ENCODE data around the gene DENR.
A peak's percentile ranks its signal among the peaks of the same experiment; 100 is the strongest.
"Not testable (repeated sequence)": the region's sequence is repeated elsewhere in the genome, so short reads cannot be mapped to it uniquely, and the experiment has no call there.

DENR gene

DNA sequence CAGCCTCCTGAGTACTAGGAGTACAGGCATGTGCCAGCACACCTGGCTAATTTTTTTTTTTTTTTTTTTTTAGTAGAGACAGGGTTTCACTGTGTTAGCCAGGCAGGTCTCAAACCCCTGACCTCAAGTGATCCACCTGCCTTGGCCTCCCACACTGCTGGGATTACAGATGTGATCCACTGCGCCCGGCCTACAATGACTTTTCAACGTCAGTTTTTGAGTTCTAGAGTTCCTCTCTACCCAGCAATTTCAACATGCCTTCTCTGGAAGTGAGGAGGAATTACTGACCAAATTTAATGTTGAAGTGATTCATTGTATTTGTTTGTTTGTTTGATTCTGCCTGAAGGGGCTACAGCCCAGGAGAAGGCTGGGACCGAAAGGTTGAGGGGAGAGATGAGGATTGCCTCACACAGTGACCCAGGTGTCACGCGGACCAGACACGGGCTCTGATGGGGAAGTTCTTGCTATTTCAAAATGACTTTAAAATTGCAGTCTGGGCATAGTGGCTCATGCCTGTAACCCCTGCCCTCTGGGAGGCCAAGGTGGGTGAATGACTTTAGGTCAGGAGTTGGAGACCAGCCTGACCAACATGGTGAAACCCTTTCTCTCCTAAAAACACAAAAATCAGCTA lies 8.6 kb upstream of the DENR start:
- no peak for DNase-seq

DNA sequence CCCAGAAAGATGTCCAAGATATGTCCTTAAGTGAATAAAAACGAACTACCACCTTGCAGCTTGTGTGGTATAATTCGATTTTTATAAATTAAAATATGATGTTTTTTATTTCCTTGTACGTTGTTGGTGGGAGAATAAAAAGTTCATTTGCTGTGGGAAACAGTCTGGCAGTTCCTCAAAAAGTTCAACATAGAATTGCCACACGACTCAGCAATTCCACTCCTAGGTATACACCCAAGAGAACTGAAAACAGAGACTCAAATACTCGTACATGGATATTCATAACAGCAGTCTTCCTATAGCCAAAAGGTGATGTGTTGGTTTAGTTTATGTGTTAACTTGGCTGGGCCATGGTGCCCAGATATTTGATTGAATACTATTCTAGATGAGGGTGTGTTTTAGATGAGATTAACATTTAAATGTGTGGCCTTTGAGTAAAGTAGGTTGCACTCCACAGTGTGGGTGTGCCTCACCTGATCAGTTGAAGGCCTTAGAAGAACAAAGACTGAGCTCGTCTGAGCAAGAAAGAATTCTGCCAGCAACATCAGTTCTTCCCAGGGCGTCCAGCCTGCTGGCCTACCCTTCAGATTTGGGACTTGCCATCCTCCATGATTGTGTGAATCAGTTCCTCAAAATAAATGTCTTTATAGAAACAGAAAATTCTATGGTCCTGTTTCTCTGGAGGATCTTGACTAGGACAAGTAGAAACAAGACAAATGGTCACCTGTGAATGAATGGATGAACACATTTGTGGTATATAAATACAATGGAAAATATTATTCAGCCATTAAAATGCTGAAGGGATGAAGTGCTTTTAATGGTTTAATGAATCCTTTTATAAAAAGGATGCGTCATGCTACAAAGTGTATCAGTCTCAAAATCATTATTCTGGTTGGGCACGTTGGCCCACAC lies 5.1 kb upstream of the DENR start:
- DNase-seq, result no peak

DNA sequence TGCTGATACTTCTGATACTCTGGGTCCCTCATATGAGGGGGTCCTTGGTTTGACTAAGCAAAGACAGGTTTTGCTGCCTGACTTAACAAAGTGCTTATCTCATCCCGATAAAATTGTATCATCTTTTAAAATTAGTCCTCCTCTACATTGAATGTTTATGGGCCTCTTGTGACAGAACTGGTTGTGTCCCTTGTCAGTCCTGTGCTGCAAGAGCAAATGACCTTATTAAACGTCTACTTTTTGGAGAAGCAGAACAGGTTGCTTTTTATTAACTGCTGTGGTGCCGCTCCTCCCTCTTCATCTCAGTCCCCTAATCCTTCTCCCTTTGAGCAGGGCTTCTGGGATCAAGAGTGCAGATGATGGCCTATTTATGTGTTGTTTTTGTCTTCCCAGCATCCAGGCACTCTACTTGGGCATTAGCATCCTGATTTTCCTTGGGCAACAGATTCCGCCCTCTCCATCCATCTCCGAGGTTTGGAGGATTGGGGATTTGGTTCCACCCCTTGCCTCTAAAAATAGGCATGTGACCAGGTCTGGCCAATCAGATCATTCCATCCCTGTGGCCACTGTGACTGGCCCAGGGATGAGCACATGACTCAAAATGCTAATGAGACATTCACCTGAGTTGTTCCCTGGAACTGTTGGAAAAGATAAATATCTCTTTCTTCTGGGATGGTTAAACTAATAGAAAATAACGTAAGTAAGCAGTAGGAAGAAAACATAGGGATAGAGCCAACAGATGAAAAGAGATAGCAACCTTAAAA lies 2.9 kb upstream of the DENR start:
- no peak for DNase-seq

DNA sequence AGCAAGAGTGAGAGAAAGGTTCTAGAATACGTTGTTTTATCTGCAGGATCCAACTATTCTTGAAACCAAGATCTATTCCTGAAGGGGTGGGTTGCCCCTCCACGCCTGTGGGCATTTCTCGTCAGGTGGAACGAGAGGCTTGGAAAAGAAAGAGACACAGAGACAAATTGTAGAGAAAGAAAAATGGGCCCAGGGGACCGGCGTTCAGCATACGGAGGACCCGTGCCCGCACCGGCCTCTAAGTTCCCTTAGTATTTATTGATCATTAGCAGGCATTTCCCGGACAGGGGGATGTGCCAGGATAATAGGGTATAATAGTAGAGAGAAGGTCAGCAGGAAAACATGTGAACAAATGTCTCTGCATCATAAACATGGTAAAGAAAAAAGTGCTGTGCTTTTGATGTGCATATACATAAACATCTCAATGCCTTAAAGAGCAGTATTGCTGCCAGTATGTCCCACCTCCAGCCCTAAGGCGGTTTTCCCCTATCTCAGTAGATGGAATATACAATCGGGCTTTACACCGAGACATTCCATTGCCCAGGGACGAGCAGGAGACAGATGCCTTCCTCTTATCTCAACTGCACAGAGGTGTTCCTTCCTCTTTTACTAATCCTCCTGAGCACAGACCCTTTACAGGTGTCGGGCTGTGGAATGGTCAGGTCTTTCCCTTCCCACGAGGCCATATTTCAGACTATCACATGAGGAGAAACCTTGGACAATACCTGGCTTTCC lies 1.7 kb upstream of the DENR start:
- not testable (repeated sequence) for DNase-seq

DNA sequence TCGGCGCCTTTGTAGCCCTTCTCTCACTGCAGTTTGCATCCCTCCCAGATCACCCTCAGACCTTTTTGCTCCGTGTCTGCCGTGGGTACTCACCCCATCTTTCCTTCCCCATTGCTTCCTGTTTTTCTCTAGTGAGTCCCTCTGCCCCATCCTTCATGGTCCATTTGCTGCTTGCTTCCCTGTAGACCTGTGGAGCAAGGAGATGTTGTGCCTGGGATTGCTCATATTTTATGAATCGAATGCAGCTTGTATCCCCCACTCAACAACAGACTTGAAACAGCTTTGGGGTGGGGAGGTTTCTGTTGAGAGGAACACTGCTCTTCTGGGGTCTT lies 661 bp downstream of the DENR start:
- DNase-seq, result no peak

DNA sequence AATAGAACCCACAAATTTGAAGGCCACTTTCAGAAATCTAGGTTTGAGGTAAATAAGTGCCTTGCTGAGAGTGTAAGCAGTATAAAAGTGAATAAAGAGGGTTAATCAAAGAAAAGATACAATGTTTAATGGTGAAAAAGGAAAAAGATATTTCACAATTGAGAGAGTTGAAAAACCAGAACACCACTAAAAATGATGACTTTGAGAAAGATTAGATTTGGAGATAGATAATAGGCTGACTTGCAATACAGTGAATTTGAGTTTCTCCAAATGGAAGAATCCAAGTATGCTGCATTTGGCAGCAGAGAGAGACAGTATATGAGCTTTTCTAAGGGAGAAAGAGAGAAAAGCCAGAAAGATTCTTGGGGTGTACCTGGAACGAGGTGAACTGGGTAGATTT lies 2.2 kb downstream of the DENR start:
- DNase-seq, result no peak

DNA sequence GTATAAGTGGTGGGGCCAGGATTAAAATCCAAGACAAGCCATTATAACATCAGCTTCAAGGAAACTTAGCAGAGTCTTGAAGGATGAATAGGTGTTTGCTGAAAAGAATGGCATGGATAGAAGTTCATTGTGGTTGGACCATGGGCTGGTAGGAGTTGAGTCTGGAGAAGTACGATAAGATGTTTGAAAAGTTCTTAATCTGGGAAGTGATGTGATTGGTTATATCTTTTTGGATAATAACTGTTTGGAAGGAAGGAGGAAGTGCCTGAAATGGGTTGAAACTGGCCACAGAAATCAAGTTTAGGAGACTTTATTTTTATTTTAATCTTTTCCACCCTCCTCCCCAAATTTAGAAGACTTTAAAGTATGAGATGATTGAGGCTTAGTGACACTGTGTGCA lies 4.9 kb downstream of the DENR start:
- DNase-seq, result no peak

DNA sequence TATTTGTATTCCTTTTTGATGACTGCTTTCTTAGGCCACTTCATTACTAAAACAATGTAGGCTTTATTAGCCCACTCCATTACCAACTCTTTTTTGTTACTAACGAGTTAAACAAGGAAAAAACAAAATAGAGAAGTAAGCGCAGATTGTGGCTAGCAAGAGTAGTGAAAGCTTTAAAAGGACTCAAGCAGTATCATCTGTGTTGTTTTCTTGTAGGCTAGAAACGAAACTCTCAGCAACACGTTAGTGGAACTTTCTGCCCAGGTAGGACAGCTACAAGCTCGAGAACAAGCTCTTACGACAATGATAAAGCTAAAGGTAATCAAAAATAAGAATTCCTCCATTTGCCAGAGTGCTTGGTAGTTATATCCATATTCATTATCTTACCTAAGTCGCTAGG lies 32.9 kb downstream of the DENR start:
- no peak for DNase-seq

DNA sequence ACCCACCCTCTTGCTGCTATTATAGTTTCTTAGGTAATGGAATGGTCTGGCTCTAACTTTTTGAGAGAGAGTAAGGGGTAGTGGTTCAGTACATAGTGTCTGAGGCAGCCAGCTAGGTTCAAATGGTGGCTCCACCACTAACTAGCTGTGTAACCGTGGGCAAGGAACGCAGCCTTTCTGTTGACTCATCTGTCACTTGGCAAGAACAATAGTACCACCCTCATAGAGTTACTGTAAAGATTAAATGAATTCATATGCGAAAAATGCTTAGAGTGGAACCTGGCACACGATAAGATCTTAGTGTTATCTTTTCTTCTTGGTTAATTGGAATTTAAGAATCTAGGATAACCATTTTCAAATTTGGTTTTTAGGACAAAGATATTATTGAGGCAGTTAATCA lies 35.8 kb downstream of the DENR start:
- DNase-seq, result no peak

DNA sequence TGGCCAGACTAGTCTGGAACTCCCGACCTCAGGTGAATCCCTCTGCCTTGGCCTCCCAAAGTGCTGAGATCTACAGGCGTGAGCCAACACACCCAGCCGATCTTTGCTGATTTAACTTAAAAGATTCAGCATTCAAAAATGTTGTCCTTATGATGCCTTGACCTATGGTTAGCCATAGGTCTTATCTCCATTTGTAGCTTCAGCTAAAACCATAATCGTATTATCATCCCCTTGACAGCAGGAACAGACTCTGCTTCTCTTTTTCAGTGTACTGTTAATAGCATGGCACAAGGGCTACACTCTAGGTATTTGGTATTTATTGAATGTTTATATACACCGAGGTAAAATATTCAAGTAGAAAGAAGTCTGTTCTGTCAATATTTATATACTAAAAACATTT lies 37.0 kb downstream of the DENR start:
- no peak for DNase-seq

DNA sequence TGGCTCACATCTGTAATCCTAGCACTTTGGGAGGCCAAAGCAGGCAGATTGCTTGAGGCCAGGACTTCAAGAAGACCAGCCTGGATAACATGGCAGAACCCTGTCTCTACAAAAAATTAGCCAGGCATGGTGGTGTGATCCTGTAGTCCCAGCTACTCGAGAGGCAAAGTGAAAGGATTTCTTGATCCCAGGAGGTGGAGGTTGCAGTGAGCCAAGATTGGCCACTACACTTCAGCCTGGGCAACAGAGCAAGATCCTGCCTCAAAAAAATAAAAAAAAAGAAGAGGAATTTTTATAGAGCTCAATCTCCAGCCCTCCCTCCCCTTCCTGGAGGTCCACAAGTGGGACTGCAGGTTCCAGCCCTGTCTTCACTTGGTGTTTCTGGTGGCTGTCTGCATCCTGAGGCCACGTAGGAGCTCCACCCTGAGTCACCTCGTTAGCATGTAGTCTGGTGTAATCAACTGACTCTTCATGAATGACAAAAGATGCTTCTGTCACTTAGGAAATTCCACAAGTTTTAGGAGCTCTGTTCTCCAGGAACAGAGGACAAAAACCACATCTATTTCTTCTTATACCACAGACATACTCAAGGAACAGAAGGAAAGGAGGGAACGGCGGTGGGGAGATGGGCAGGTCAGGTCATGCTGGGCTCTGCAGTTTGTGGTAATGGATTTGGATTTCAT lies 37.9 kb downstream of the DENR start:
- DNase-seq, result no peak

DNA sequence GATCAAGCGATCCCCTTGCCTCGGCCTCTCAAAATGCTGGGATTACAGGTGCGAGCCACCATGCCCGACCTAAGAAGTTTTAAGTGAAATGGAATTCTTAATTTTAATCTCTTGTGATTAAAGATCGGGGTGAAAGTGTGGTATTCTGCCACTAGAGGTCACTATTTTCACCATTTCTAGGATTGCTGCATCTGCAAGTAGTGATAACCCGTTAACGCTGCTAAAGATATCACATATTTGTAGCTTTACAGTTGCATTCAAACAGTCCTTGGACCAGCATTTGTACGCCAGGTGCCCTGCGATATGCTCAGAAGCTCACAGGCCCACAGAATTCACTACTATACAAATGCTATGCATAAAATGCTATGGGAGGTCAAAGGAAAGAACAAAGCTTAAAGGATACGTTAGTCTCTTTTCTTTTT lies 41.1 kb downstream of the DENR start:
- DNase-seq, result peak; percentile 16

DNA sequence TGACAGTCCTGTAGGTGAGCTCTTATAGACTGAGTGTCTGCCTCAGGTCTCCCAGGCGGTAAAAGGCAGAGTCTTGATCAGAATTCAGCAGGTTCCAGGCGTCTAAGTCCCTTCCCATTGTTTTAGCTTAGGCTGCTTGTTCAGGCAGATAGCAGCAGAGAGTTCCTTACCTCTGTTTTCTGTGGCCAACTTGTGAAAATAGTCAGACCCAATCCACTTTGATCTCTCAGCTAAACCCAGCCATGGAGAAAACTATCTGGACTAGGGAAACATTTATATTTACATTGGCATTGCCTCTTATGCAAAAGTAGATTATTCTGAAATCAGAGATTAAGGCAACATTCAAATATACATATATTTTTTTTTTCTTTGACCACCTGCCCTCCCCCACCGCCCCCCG lies 43.2 kb downstream of the DENR start:
- DNase-seq, result no peak

DNA sequence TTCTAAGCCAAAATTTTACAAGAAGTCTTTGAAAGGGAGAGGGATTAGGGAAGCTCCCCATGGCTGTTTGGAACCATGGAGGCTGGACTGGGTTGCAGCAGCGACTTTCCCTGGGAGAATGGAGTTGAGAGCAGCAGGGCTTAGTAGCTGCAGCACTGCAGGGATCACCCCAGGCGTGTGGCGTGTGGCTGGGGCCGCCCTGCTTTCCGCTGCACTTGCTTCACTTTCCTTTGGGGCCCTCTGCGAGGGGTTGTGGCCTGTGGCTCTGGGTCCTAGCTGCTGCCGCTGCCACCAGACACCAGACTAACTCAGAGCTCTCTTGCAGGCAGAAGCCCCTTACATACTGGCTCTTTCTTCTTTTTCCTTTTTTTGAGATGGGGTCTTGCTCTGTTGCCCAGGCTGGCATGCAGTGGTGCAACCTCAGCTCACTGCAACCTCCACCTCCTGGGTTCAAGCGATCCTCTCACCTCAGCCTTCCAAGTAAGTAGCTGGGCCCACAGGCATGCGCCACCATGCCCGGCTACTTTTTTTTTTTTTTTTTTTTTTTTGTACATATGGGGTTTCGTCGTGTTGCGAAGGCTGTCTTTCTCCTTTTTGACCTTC lies 47.1 kb downstream of the DENR start:
- DNase-seq, result no peak

DNA sequence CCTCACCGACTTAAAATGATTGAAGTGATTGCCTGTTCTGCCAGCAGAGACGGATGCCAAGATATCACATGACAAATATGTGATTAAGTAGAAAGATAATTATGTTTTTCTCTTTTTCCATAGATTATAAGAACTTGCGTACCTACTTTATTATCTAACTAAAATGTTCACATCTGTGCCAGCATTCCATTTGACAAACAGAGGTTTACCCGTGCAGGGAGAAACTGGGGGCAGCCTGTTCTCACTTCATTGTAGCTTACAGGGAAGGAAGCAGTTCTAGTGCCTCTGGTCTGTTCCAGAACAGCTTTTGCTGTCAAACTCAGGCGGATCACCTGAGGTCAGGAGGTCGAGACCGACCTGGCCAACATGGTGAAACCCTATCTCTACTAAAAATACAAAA lies 51.3 kb downstream of the DENR start:
- no peak for DNase-seq

DNA sequence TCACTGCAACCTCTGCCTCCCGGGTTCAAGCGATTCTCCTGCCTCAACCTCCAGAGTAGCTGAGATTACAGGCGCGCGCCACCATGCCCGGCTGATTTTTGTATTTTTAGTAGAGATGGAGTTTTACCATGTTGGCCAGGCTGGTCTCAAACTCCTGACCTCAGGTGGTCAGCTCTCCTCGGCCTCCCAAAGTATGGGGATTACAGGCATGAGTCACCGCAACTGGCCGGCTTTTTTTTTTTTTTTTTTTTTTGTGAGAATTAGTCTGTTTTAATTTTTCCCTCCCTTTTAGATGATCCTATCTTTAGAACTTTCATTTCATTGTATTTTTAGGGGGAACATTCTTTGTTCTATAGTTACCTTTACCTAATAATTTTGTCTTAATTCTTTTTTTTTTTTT lies 52.3 kb downstream of the DENR start:
- not testable (repeated sequence) for DNase-seq

DNA sequence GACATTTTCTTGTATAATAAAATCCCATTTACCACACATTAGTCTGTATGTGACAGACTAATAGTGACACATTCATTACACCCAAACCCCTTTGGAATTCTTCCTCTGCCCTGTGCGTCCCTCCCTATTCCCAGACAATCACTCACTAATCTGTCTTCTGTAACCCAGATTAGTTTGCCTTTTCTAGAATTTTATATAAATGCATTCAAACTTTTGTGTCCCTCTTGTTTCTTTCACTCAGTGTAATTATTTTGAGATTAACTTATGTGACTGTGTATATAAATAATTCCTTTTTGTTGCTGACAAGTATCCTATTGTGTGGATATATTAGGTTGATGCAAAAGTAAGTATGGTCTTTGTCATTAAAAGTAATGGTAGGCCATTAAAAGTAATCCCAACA lies 55.0 kb downstream of the DENR start:
- no peak for DNase-seq

DNA sequence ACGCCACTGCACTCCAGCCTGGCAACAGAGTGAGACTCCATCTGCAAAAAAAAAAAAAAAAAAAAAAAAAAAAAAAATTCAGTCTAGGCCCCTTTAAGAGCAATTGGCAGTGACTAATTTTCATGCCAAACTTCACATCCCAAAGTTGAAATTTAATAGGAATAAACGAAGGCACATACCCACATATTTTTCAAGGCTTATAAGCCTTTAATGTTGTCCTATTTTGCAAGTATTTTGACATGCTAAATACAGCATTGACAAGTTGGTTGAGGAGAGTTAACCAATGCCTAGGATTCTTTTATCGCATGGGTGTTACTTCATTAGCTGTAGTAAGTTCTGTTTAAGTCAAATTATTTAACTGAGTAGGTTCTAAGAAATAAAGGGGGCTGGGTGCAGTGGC lies 59.2 kb downstream of the DENR start:
- no peak for DNase-seq

DNA sequence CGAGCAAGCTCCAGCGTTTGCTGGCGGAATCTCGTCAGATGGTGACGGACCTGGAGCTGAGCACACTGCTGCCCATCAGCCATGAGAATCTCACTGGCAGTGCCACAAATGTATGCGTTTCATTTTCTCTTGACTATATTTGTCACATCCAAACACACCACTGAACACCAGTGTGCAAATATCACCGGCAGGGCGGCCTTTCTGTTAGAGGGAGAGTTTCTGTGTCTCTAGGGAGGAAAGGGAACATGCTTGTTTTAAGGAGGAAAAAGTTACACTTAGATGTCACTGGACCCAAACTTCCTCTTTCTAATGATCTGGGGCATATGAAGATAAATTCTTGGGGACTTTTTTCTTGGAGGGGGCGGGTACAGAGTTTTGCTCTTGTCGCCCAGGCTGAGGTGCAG lies 60.7 kb downstream of the DENR start:
- no peak for DNase-seq

DNA sequence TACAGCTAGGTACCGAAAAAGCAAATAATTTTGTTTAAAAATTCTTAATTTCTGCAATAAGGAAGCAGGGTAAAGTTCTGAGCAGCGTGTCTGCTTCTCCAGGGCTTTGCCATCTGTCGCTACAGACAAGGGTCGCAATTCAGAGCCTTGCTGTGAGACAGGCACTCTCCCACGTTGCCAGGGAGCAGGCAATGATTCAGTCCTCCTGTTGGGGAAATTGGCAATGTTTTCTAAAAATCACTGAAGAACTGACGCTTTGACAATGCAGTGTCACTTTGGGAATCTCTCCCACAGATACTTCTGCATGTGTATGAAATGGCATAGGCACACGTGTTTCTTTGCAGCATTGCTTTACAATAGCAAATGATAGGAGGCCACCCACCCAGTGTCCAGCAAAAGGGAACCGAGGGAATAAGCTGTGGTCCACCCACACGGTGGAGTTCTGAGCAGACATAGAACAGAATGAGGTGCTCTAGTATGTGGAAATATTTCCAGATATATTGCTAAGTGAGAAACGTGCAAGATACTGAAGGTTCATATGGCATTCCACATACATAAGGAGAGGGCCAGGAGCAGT lies 66.7 kb downstream of the DENR start:
- DNase-seq, result no peak

DNA sequence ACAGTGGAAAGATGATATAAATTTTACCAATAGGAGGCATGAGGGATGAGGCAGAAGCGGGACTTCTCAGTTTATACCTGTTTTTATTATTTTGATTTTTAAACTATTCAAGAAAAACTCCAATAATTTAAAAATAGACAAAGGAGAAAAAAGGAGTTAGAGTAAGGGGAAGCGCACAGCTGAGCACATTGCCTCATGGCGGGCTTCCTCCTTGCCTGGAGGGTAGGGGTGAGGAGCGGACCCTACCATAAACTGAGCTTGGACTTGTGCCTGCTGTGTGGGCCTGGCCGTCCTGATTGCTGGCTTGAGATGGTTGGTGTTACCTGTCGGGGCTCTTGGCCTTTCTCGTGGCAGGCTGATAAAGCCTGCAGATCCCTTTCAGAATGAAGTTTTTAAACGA lies 67.5 kb downstream of the DENR start:
- DNase-seq, result no peak
